GM12878 (cell line): ENCODE results near the gene COL4A3. TPM values are rescaled to one million over a fixed set of nuclear protein-coding genes. Genes with fewer than 3 reads are reported as not detected.

Source experiments
- ATAC-seq: fragments of 200-7000 bp; cut with Tn5 transposase; 3 replicates; pipeline ENCODE4 v1.9.1; 2020; ENCODE audit warnings: mild to moderate bottlenecking, moderate library complexity
- BruUV-seq: library from RNA; stranded (reverse); fragments of 400-500 nt; replicated peaks from 2 replicates; lab custom pipeline; 2021; lab: Mats Ljungman, UMichigan
- CTCF ChIA-PET: fragments of 300-600 bp; sonication (Branson Sonifier 250); formaldehyde crosslinking; extraction: SDS; loops from one replicate; lab custom pipeline; 2021; ENCODE audit warnings: inconsistent platforms; lab: Yijun Ruan, JAX
- POLR2A ChIA-PET: fragments of 350-600 bp; formaldehyde crosslinking; extraction: SDS; loops from one replicate; lab custom pipeline; 2021; ENCODE audit warnings: inconsistent platforms; lab: Charles Lee
- RAD21 ChIA-PET: fragments of 300-600 bp; sonication (Branson Sonifier 250); formaldehyde crosslinking; loops from one replicate; lab custom pipeline; 2023; ENCODE audit warnings: antibody characterized with exemption; ENCODE audit not compliant: unreplicated experiment; lab: Charles Lee
- SMC1A ChIA-PET: fragments of 300-600 bp; sonication (Branson Sonifier 250); formaldehyde crosslinking; loops from one replicate; lab custom pipeline; 2023; ENCODE audit not compliant: unreplicated experiment, uncharacterized antibody; lab: Charles Lee
- DNase-seq: peaks from one replicate; pipeline ENCODE4 v3.0.0-alpha.2; 2011; ENCODE audit warnings: low read depth, low spot score
- FAIRE-seq: peaks from 3 replicates; lab custom pipeline; 2011; peaks lifted over from hg19 to GRCh38; lab: Jason Lieb, UNC
- H2AFZ ChIP-seq: 2 replicates; pipeline ENCODE4 v1.6.0; 2011; ENCODE audit warnings: low read depth, low read length, control low read depth; ENCODE audit not compliant: control insufficient read depth
- H3K27ac ChIP-seq: 2 replicates; pipeline ENCODE4 v1.5.1; 2011; ENCODE audit warnings: control low read depth; ENCODE audit not compliant: control insufficient read depth, insufficient read depth
- H3K27me3 ChIP-seq, 2 experiments: replicated peaks in 1 of 2; 2 replicates each; pipeline versions ENCODE4 v1.6.0 to v1.6.1; 2011; ENCODE audit warnings: low read length in 1 of 2; ENCODE audit not compliant: control insufficient read depth in 2 of 2, insufficient read depth in 2 of 2
- H3K36me3 ChIP-seq, 2 experiments: 2 replicates each; pipeline ENCODE4 v1.5.1; 2011; ENCODE audit warnings: low read length in 1 of 2; ENCODE audit not compliant: control insufficient read depth in 2 of 2, insufficient read depth in 2 of 2
- H3K4me1 ChIP-seq: 2 replicates; pipeline ENCODE4 v1.6.1; 2011; ENCODE audit warnings: mild to moderate bottlenecking, low read length, moderate library complexity, mixed read lengths; ENCODE audit not compliant: control insufficient read depth, insufficient read depth
- H3K4me2 ChIP-seq: 2 replicates; pipeline ENCODE4 v1.6.0; 2011; ENCODE audit warnings: control low read depth; ENCODE audit not compliant: control insufficient read depth, insufficient read depth
- H3K4me3 ChIP-seq: fragments of 200-600 bp; sonication (generic); 2 replicates; pipeline ENCODE4 v1.5.1; 2016
- H3K79me2 ChIP-seq: 2 replicates; pipeline ENCODE4 v1.6.0; 2011; ENCODE audit warnings: low read length; ENCODE audit not compliant: control insufficient read depth, insufficient read depth
- H3K9ac ChIP-seq: 2 replicates; pipeline ENCODE4 v1.8.0; 2011; ENCODE audit warnings: low read length, control low read depth, mixed read lengths; ENCODE audit not compliant: control insufficient read depth, insufficient read depth
- H3K9me3 ChIP-seq: replicated peaks from 3 replicates; pipeline ENCODE4 v1.5.1; 2011; ENCODE audit warnings: mild to moderate bottlenecking, low read length; ENCODE audit not compliant: control insufficient read depth, insufficient read depth
- H4K20me1 ChIP-seq: 2 replicates; pipeline ENCODE4 v1.6.0; 2011; ENCODE audit not compliant: control insufficient read depth, insufficient read depth
- BMI1 ChIP-seq: fragments of 450-650 bp; IDR thresholded peaks from 2 replicates; pipeline ENCODE4 v1.6.1; 2016; ENCODE audit warnings: mild to moderate bottlenecking, moderate library complexity, borderline replicate concordance
- GABPA ChIP-seq: IDR thresholded peaks from 2 replicates; pipeline ENCODE4 v1.6.1; 2014; ENCODE audit warnings: antibody characterized with exemption, low read depth, mild to moderate bottlenecking, inconsistent platforms
- HDAC6 ChIP-seq: fragments of 200-600 bp; sonication (generic); IDR thresholded peaks from one replicate; pipeline ENCODE4 v1.8.0; 2017; ENCODE audit warnings: antibody characterized with exemption; ENCODE audit not compliant: unreplicated experiment
- NR2C2 ChIP-seq: IDR thresholded peaks from 2 replicates; pipeline ENCODE4 v1.6.1; 2011; ENCODE audit warnings: borderline replicate concordance, low read depth; ENCODE audit not compliant: control insufficient read depth, insufficient read length
- POLR2AphosphoS2 ChIP-seq: IDR thresholded peaks from 2 replicates; pipeline ENCODE4 v1.6.1; 2011; ENCODE audit warnings: low read depth, mild to moderate bottlenecking, low read length, improper control_type of control experiment, moderate library complexity
- RBBP5 ChIP-seq: fragments of 200-600 bp; sonication (generic); conservative IDR thresholded peaks from 2 replicates; pipeline ENCODE4 v1.6.1; 2016
- SUPT20H ChIP-seq: IDR thresholded peaks from 2 replicates; pipeline ENCODE4 v1.6.1; 2011; ENCODE audit warnings: low read depth, mild to moderate bottlenecking, low read length, moderate library complexity, borderline replicate concordance; ENCODE audit not compliant: control insufficient read depth
- WRNIP1 ChIP-seq: IDR thresholded peaks from 2 replicates; pipeline ENCODE4 v1.6.1; 2011; ENCODE audit warnings: low read depth, low read length, improper control_type of control experiment, borderline replicate concordance
- YBX1 ChIP-seq: fragments of 450-650 bp; IDR thresholded peaks from 2 replicates; pipeline ENCODE4 v1.6.1; 2016; ENCODE audit warnings: antibody characterized with exemption
- WGBS: methylation state at CpG from one replicate; pipeline ENCODE4 v1.1.6; 2016; ENCODE audit warnings: low lambda C conversion rate; ENCODE audit not compliant: insufficient replicate concordance, insufficient coverage; ENCODE audit errors: missing lambda C conversion rate; 5-methylcytosine and 5-hydroxymethylcytosine counted together
- in situ Hi-C: fragments of 300-500 bp; cut with MboI; formaldehyde crosslinking; loops from 9 replicates; pipeline ENCODE4 v1.14.3; 2018; ENCODE audit warnings: mixed read lengths
- intact Hi-C: fragments of 100-400 bp; cut with micrococcal nuclease; formaldehyde crosslinking; loops from one replicate; pipeline ENCODE4 v1.14.2; 2022; ENCODE audit not compliant: unreplicated experiment
- polyA plus RNA-seq, 11 experiments: library from polyadenylated mRNA; depleted of rRNA in 4 of 11; unstranded in 6 of 11; stranded (reverse) in 5 of 11; fragments of >200 nt; fragmentation: Nextera tagmentation in 4 of 11; fragmentation: Illumina TruSeq in 1 of 11; extraction: Ambion mirVana in 4 of 11; extraction: Trizol in 1 of 11; gene quantifications; 1 replicate in 1 of 11; 2 replicates in 10 of 11; pipeline versions ENCODE4 v1.2.1 to v1.2.3, GENCODE V29; 2011 to 2016; ENCODE audit warnings: inconsistent platforms in 2 of 11, missing spikeins in 2 of 11, low read depth in 1 of 11
- total RNA-seq, 4 experiments: library from RNA; depleted of rRNA in 3 of 4; stranded (reverse); fragments of >200 nt in 3 of 4; fragmentation: Illumina TruSeq in 1 of 4; extraction: Trizol in 1 of 4; gene quantifications; 2 replicates each; pipeline versions ENCODE4 v1.2.1 to v1.2.3, GENCODE V29; 2013 to 2021

Gene COL4A3
- total and polyA plus RNA-seq, 10 of the 15 experiments (the other 5 are each of a cell fraction or from before 2014, with no cell fraction given) = 0.34 to 10.5 (median 3.8) TPM

- ChIA-PET POLR2A (no interaction called here), SMC1A (interaction anchor here (0.8 kb wide), 1 partner anchor 22 kb away, joined by 4 read pairs; no protein-coding TSS in a partner anchor), RAD21 (interaction anchor here (0.8 kb wide), 1 partner anchor 55 kb away, joined by 3 read pairs; no protein-coding TSS in a partner anchor)
- intact Hi-C loops = no loop called here
- Histone ChIP-seq H3K4me2 (no peak overlapping the region), H3K9me3 (no peaks in the 10 kb centered on the region), H3K36me3 (no peaks in the 10 kb centered on the region), H3K9ac (no peak overlapping the region), H3K27ac (no peak overlapping the region), H4K20me1 (no peaks in the 10 kb centered on the region), H3K4me1 (no peaks in the 10 kb centered on the region), H3K4me3 (no peak overlapping the region)
- DNase-seq = no peak
- TF ChIP-seq HDAC6 (no peak), POLR2AphosphoS2 (no peak)
- TF ChIP-seq, all 136 proteins: peak for 0
- CTCF ChIA-PET = interaction anchor here (1.7 kb wide), 1 partner anchor 362 kb away, joined by 4 read pairs; no protein-coding TSS in a partner anchor
- Histone ChIP-seq H2AFZ (no peak overlapping the region), H3K27me3 (no peaks in the 10 kb centered on the region), H3K79me2 (no peaks in the 10 kb centered on the region)
- no TSS peak for BruUV-seq
- in situ Hi-C loops = no loop called here
- WGBS = 77% methylated on average over 3 of the region's 3 CpGs
- FAIRE-seq (no peak), ATAC-seq (no peak)
These were observed 132.4 kb downstream of the COL4A3 start for GRCh38 chr2:227296671-227297405.

- DNase-seq = no peak
- in situ Hi-C loops = no loop called here
- Histone ChIP-seq H3K9me3 (no peaks in the 10 kb centered on the region), H3K79me2 (no peaks in the 10 kb centered on the region), H3K9ac (no peak overlapping the region), H3K27ac (no peak overlapping the region), H3K36me3 (no peaks in the 10 kb centered on the region; a peak in 1 of 4 replicates), H3K4me3 (no peak overlapping the region), H3K4me1 (no peaks in the 10 kb centered on the region), H2AFZ (no peak overlapping the region), H4K20me1 (no peaks in the 10 kb centered on the region), H3K4me2 (no peak overlapping the region), H3K27me3 (no peaks in the 10 kb centered on the region)
- TF ChIP-seq RBBP5 = no peak
- TF ChIP-seq YBX1 = no peak
- no peak for TF ChIP-seq BMI1
- TF ChIP-seq NR2C2 = no peak
- TF ChIP-seq GABPA = no peak
- TF ChIP-seq SUPT20H = no peak
- TF ChIP-seq WRNIP1 = no peak
- FAIRE-seq = no peak
- ChIA-PET CTCF (no interaction called here), RAD21 (interaction anchor here (1.0 kb wide), 1 partner anchor 50 kb away, joined by 3 read pairs; no protein-coding TSS in a partner anchor), SMC1A (interaction anchor here (1.0 to 2.4 kb wide), 2 partner anchors 9 to 27 kb away, joined by 3 to 8 read pairs; no protein-coding TSS in a partner anchor), POLR2A (no interaction called here)
- WGBS = 17% methylated on average over 1 of the region's 1 CpG
- intact Hi-C loops = no loop called here
- BruUV-seq = no TSS peak
- ATAC-seq = no peak
These were observed 137.1 kb downstream of the COL4A3 start for GRCh38 chr2:227301523-227301922.
